ENCODE measurements around the gene RARB.

Gene RARB

GRCh38 chr3:25537516-25537915 is 109.5 kb downstream of the RARB start (continued):
- no peak for TF ChIP-seq ZNF565 (CRISPR knock-in tag; conservative IDR thresholded peaks at IDR 0.05; ENCODE audit: low read depth)

GRCh38 chr3:25540273-25540672 is 112.2 kb downstream of the RARB start:
- TF ChIP-seq ZC3H10 (CRISPR knock-in tag; IDR thresholded peaks at IDR 0.05) (no peak), RARB (CRISPR knock-in tag; IDR thresholded peaks at IDR 0.05) (no peak), BACH2 (CRISPR knock-in tag; IDR thresholded peaks at IDR 0.05; ENCODE audit: borderline replicate concordance) (no peak), GLIS3 (CRISPR knock-in tag; IDR thresholded peaks at IDR 0.05) (no peak), ARNTL (CRISPR knock-in tag; IDR thresholded peaks at IDR 0.05; ENCODE audit: borderline replicate concordance, low read depth) (no peak), ZNF70 (CRISPR knock-in tag; IDR thresholded peaks at IDR 0.05) (no peak), ZNF8 (CRISPR knock-in tag; IDR thresholded peaks at IDR 0.05) (no peak), ZNF565 (CRISPR knock-in tag; conservative IDR thresholded peaks at IDR 0.05; ENCODE audit: low read depth) (no peak), TOX (CRISPR knock-in tag; IDR thresholded peaks at IDR 0.05; ENCODE audit: borderline replicate concordance) (no peak), CSRNP3 (CRISPR knock-in tag; IDR thresholded peaks at IDR 0.05) (no peak), CSDC2 (CRISPR knock-in tag; IDR thresholded peaks at IDR 0.05) (no peak), ZFP30 (CRISPR knock-in tag; IDR thresholded peaks at IDR 0.05) (no peak), TSHZ2 (CRISPR knock-in tag; IDR thresholded peaks at IDR 0.05) (no peak), ESRRG (CRISPR knock-in tag; IDR thresholded peaks at IDR 0.05) (no peak), PPARA (CRISPR knock-in tag; IDR thresholded peaks at IDR 0.05; ENCODE audit: borderline replicate concordance) (no peak)
- TF ChIP-seq, protein P1, sequence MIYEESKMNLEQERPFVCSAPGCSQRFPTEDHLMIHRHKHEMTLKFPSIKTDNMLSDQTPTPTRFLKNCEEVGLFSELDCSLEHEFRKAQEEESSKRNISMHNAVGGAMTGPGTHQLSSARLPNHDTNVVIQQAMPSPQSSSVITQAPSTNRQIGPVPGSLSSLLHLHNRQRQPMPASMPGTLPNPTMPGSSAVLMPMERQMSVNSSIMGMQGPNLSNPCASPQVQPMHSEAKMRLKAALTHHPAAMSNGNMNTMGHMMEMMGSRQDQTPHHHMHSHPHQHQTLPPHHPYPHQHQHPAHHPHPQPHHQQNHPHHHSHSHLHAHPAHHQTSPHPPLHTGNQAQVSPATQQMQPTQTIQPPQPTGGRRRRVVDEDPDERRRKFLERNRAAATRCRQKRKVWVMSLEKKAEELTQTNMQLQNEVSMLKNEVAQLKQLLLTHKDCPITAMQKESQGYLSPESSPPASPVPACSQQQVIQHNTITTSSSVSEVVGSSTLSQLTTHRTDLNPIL (CRISPR knock-in tag; IDR thresholded peaks at IDR 0.05; ENCODE audit: low read depth): no peak
- ATAC-seq: no peak

GRCh38 chr3:25542492-25543039 is 114.5 kb downstream of the RARB start:
- no peak for ATAC-seq
- no peak for TF ChIP-seq OSR1 (CRISPR knock-in tag; IDR thresholded peaks at IDR 0.05)
- TF ChIP-seq, protein P1 (CRISPR knock-in tag; IDR thresholded peaks at IDR 0.05; ENCODE audit: low read depth): no peak
- no peak for TF ChIP-seq POU6F1 (CRISPR knock-in tag; IDR thresholded peaks at IDR 0.05; ENCODE audit: borderline replicate concordance, low read depth)

GRCh38 chr3:25547103-25547502 is 119.0 kb downstream of the RARB start:
- TF ChIP-seq ZNF70 (CRISPR knock-in tag; IDR thresholded peaks at IDR 0.05) (no peak), ZFP30 (CRISPR knock-in tag; IDR thresholded peaks at IDR 0.05) (no peak), TOX (CRISPR knock-in tag; IDR thresholded peaks at IDR 0.05; ENCODE audit: borderline replicate concordance) (no peak), ZFP3 (CRISPR knock-in tag; IDR thresholded peaks at IDR 0.05) (no peak), ZC3H10 (CRISPR knock-in tag; IDR thresholded peaks at IDR 0.05) (no peak)
- TF ChIP-seq, protein P2, sequence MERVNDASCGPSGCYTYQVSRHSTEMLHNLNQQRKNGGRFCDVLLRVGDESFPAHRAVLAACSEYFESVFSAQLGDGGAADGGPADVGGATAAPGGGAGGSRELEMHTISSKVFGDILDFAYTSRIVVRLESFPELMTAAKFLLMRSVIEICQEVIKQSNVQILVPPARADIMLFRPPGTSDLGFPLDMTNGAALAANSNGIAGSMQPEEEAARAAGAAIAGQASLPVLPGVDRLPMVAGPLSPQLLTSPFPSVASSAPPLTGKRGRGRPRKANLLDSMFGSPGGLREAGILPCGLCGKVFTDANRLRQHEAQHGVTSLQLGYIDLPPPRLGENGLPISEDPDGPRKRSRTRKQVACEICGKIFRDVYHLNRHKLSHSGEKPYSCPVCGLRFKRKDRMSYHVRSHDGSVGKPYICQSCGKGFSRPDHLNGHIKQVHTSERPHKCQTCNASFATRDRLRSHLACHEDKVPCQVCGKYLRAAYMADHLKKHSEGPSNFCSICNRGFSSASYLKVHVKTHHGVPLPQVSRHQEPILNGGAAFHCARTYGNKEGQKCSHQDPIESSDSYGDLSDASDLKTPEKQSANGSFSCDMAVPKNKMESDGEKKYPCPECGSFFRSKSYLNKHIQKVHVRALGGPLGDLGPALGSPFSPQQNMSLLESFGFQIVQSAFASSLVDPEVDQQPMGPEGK (CRISPR knock-in tag; IDR thresholded peaks at IDR 0.05; ENCODE audit: borderline replicate concordance): no peak
- TF ChIP-seq, protein P1 (CRISPR knock-in tag; IDR thresholded peaks at IDR 0.05; ENCODE audit: low read depth): no peak
- ATAC-seq: no peak

All from SK-N-SH treated with all-trans-retinoic acid at 6 μM for 48 hours (cell line).